IPS-11a (cell line): ENCODE results near the gene NTN3.

Experiments
- H3K4me3 ChIP-seq: one replicate; pipeline ENCODE4 v1.5.1; 2013; ENCODE audit warnings: low read depth, low read length, control low read depth

The NTN3 gene

DNA sequence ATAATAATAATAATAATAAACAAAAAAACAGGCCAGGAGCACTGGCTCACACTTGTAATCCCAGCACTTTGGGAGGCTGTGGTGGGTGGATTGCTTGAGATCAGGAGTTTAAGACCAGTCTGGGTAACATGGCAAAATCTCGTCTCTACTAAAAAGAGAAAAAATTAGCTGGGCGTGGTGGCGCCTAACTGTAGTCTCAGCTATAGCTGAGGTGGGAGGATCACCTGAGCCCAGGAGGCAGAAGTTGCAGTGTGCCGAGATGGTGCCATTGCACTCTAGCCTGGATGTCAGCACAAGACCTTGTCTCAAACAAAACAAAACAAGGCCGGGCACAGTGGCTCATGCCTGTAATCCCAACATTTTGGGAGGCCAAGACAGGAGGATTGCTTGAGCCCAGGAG, 23.9 kb downstream of the NTN3 start:
- H3K4me3 ChIP-seq, result no peak overlapping the region

DNA sequence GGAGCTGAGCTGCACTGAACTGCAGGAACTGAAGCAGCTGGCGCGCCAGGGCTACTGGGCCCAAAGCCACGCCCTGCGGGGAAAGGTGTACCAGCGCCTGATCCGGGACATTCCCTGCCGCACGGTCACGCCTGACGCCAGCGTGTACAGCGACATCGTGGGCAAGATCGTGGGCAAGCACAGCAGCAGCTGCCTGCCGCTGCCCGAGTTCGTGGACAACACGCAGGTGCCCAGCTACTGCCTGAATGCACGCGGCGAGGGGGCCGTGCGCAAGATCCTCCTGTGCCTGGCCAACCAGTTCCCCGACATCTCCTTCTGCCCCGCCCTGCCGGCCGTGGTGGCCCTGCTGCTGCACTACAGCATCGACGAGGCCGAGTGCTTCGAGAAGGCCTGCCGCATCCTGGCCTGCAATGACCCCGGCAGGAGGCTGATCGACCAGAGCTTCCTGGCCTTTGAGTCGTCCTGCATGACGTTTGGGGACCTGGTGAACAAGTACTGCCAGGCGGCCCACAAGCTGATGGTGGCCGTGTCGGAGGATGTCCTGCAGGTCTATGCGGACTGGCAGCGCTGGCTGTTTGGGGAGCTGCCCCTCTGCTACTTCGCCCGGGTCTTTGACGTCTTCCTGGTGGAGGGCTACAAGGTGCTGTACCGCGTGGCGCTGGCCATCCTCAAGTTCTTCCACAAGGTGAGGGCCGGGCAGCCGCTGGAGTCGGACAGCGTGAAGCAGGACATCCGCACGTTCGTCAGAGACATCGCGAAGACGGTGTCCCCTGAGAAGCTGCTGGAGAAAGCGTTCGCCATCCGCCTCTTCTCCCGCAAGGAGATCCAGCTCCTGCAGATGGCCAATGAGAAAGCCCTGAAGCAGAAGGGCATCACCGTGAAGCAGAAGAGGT, 25.4 kb downstream of the NTN3 start:
- H3K4me3 ChIP-seq, result no peak overlapping the region

DNA sequence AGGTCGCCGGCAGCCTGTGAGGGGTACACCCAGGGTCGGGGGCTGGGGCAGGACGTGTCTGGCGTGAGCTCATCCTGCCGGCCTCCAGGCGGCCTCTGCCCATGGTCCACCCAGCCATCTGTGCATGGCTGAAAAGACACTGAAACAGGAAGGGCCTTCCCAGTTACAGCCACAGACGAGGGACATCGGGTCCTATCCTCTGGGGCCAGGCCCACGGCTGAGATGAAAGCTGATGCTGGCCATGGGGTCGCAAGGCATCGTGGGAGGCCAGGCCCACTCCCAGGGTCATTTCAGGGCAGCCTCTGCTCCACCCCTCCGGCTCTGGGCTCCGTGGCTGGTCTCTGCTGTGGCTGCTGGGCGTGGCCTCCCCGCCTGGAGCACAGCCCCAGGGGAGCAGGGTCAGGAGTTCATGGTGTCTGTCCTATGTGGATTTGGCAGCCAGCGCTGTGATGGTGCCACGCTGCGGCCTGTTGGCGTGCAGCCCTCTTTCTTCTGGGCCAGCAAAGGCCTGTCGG, 26.1 kb downstream of the NTN3 start:
- no peak overlapping the region for H3K4me3 ChIP-seq

DNA sequence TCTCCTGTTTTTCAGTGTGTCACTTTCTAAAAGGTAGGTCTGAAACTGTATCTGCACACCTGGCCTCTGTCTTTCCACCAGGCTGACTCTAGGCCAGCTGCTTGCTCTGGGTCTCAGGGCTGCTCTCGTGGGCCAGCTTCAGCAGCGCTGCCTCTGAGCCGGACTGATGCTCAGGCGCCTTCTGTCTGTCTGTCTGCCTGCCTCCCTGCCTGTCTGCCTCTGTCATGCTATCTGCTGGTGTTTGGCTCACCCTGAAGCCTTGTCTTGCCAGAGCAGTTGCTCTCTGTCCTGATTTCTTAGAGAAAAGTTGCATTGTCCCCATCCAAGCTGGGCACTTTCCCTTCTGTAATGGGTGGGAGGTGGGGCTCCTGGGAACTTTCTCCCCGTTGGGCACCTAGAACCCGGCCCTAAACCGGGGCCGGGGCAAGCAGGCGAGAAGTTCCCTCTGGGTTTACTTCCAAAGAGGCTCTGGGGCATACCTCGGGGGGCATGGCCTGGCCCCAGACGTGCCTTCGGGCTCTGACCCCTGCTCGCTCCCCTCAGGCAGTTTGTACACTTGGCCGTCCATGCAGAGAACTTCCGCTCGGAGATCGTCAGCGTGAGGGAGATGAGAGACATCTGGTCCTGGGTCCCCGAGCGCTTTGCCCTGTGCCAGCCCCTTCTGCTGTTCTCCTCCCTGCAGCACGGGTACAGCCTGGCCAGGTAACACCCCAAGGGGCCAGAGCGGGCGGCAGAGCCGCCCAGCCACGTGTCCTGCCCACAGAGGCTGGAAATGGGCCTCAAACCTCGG, 26.8 kb downstream of the NTN3 start:
- no peak overlapping the region for H3K4me3 ChIP-seq

DNA sequence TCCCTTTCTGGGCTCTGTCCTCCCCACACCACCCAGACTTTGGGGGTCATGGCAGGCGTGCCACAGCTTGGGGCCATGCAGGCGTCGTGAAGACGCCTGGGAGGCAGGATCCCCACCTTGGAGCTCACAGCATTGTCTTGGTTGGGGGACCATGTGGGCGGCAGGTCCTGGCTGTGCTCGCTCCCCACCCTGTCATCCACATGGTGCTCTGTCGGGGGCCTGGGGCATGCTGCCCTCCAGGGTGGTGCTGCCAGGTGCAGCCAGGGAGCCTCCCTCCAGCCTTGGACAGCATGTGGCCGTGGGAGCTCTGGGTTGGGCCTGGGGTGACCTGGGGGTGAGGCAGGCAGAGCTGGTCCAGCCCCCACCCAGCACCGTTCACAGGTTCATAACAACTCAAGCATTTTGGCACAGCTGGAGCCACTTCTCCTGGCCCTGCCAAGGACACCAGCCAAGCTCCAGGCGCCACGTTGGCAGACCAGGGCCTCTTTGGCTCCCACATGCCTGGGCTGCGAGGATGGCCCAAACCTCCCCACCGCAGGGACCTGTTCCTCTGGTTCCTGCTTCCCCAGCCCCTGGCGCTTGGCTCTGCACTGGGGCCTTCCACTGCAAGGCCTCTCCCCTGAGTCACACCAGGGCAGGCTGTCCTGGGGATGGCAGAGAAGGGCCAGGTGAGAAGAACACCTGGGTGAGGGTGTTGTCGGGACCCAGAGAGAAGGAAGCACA, 27.6 kb downstream of the NTN3 start:
- H3K4me3 ChIP-seq, result no peak overlapping the region

DNA sequence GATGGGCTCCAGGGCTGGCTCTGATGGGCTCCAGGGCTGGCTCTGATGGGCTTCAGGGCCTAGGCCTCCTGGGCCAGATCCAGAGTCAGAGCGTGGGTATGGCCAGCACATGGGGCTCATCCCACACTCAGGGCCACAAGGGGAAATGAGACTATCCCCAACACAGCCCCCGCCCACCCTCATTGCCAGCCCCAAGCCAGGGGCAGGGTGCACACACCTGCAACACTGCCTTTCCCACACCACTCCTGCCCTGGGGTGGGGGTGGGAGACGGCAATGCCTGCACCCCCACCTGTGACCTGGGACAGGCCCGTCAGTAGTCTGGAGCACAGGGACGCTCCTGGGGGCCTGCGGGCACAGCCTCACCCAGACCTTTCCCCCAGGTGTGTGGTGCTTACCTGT, 28.4 kb downstream of the NTN3 start:
- no peak overlapping the region for H3K4me3 ChIP-seq

DNA sequence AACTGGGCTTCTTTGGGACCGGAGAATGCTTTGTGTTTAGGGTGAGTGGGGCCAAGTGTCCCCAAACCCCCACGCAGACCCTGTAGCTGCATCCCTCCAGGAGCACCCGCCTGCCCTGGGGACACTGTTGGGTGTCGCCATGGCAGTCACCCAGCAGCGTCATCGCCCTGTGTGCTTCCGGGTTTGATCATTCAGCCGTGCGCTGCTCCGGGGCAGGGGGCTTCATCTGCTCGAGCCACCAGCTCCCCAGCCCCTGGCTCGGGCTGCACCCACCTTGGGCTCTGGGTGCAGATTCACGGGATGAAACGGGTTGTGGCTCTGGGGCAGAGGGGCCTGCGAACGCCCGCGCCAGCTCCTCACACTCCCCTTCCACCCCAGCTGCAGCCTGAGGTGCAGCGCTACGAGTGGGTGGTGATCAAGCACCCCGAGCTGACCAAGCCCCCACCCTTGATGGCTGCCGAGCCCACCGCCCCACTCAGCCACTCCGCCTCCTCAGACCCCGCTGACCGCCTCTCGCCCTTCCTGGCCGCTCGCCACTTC, 28.9 kb downstream of the NTN3 start:
- H3K4me3 ChIP-seq, result no peak overlapping the region

DNA sequence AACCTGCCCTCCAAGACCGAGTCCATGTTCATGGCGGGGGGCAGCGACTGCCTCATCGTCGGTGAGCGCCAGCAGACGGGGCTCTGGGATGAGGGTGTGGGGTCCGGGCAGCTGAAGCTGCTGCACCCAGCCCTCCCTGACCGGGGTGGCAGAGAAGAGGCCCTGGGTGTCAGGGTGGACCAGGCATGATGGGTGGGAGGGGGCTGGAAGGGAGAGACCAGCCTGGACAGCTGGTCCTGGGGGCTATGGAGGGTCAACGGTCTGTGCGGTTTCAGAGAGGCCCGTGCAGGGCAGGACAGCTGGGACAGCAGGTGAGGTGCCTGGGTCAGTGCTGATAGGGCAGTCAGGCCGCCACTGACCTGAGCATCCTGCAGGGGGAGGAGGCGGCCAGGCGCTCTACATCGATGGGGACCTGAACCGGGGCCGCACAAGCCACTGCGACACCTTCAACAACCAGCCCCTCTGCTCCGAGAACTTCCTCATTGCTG, 29.4 kb downstream of the NTN3 start:
- H3K4me3 ChIP-seq, result no peak overlapping the region

DNA sequence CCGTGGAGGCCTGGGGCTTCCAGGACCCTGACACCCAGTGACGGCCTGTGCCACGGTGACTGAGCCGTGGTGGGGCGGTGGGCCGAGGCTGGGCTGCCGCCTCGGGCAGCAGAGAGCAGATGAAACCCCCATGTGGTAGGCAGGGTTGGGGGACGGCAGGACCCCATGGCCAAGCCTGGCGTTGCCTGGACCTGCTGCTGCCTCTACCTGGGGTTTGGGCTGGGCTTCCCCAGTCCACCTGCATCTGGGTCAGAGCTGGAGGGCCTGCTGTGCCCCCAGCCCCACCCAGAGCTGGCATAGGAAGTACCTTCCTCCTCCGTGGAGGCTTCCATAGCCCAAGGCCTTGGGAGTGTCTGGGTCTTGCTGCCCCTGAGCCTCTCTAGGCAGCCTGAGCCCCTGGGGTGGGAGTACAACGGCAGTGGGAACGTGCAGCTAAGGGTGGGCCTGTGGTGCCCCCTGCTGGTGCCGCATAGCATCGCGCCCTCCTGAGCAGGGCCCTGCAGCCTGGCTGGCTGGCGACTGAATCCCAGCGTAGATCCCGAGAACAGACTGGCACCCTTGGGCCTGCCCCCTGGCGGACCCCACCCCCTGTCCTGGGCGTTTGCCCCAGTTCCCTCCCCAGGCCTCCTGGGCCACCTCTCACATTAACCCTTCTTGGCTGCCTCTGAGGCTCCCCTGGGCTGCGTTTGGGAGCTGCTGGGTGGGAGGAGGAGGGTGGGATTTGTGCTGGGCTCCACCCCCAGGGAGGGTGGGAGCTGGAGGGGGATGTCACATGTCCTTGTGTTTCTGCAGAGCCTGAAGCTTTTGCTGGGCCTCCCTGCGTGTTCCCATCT, 30.0 kb downstream of the NTN3 start:
- H3K4me3 ChIP-seq, result no peak overlapping the region

DNA sequence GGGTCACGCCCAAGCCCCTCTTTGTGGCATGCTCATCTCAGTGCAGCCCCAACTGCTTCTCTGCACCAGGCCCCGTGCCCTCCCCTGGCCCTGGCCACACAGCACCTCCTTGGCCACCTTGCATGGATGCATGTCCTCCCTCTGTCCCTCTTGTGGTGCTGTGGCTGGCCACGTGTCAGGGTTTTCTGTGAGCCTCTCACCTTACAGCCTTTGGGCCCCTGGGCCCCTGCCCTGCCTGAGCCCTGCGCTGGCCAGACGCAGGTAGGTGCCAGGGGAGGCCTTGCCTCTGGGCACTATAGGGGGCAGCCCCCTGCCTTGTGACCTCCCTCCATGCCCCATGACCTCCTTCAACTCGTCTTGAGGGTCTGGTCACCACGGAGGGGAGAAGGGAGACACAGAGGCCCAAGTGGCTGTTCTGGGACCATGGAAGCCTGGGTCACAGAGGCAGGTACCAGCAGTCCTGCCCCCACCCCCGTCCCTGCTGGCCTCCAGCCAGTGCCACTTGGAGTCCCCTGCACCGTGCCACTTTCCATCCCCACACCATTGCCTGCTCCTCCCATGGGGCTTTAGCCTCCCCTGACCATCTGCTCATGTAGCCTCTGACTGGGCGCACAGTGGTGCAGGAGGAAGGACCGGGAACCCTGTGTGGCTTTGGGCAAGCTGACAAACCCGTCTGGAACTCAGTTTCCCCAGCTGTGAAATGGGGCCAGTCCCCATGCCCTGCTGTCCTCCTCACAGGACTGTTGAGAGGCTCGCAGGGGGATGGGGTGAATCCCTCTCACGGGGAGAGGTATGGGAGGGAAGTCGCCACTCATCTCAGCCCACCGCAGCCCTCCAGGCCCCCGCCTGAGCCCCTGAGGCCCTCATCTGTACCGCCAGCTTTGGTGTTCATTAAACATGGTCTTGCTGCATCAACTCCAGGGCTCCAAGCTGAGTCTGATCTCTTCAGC, 31.1 kb downstream of the NTN3 start:
- no peak overlapping the region for H3K4me3 ChIP-seq

DNA sequence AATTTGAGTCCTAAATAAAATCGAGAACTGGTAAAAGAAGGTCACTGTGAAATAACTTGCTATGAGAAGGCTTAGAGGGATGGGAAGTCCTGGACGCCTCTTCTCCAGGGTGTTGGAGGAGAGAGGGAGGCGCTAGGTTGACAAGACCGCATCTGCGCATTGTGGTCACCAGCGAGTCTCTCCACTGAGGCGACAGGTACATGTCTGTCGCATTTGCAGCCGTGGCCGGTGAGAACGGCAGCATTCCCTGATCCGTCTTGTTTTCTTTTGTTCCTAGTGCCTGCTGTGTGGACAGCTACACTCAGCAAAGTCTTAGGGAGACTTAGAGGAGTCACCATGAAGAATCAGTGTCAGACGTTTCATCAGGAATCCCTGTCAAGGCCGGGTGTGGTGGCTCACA, 34.6 kb downstream of the NTN3 start:
- H3K4me3 ChIP-seq, result no peak overlapping the region

DNA sequence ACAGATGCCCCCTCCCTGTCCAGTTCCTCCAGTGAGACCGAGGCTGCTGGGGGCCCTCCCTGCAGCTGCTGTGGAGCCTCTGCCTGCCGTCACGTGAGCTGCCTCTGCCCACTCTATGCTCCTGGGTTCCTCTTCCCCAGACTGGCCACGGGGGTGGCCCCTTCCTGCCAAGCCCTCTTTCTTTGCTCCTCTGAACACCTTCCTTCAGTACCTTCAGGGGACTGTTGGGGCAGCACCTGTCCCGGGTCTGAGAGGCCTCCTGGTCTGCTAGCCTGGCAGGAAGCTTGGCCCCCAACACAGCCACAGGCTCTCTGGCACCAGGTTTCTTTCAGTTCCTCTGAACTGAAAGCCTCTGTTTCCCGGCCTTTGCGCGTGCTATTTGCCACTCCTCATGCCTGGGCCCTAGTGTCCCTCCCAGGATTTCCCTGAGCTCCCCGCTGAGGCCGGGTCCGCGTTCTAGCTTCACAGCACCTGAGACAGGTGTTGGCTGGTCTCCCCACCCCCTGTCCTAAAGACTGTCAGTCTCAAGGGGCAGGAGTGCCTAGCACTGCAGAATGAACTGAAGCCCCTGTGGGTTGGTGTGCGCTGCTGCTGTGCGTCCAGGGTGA, 36.1 kb downstream of the NTN3 start:
- no peak overlapping the region for H3K4me3 ChIP-seq

DNA sequence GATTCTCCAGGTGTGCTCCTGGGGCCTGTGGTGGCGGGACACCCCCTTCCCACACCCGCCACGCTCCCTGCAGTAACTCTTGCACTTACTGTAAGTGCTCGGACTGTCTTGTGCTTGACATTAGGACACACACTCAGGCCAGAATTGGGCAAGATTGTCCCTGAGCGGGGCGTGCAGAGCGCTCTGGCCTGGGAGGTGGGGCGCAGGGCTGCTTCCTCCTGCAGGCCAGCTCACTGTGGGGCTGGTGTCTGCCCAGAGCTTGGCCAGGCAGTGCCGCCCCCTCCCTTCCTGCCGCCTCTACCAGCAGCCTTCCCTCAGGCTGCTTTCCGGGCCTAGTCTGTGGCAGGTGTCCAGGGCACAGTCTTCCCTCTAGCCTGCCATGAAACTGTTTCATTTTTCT, 36.6 kb downstream of the NTN3 start:
- no peak overlapping the region for H3K4me3 ChIP-seq

DNA sequence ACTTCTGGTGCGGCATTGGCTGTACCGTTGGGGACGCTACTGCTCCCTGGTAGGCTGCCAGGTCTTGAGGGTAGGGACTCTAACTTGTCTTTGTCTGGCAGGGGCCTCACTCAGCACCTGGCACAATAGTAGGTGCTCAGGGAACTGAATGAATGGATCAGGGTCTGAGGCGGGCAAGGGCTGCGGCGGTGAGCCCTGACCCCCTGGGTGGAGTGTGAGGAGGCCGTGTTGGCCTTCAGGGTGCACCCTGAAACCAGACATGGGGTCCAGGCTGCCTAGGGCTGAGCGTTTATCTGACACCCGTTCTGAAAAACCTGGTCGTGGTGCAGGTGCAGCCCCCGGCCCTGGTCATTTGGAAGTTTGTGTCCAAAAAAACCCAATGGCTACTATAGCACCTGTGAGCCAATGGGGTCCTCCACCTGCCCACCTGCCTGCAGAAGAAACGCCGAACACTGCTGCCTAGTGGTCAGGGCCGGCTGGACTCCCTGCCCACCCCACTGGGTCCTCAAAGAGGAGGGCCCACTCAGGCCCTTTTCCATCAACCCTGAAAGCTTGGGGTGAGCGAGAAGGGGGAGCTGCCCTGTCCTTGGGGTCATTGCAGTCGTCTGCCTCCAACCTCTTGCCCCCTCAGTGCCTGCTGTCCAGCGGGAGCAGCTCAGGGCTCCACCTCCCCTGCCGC, 37.8 kb downstream of the NTN3 start:
- H3K4me3 ChIP-seq, result no peak overlapping the region

DNA sequence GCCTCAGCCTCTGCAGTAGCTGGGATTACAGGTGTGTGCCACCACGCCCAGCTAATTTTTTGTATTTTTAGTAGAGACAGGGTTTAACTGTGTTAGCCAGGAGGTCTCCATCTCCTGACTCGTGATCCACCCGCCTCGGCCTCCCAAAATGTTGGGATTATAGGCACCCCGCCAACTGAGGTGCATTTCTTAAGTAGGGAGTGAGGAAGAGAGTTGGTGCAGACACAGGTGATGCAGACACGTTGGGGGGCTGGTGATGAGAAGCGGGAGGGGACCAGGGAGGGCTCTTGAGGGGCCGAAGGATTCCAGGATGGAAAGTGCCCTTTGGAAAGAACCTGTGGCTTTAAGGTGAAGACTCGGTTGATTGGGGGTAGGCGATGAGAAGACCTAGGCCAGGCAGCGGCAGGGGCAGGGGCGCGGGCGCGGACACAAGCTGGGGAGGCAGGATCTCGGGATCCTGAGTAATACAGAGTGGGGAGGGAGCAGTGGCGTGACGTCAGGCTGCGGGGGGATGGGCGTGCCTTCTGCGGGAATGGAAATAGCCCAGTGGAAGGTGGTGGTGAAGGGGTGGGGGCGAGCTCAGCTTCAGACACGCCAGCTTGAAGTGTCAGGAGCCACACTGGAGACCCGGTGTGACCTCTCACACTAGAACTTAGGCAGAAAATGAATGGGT, 40.2 kb downstream of the NTN3 start:
- H3K4me3 ChIP-seq, result no peak overlapping the region

DNA sequence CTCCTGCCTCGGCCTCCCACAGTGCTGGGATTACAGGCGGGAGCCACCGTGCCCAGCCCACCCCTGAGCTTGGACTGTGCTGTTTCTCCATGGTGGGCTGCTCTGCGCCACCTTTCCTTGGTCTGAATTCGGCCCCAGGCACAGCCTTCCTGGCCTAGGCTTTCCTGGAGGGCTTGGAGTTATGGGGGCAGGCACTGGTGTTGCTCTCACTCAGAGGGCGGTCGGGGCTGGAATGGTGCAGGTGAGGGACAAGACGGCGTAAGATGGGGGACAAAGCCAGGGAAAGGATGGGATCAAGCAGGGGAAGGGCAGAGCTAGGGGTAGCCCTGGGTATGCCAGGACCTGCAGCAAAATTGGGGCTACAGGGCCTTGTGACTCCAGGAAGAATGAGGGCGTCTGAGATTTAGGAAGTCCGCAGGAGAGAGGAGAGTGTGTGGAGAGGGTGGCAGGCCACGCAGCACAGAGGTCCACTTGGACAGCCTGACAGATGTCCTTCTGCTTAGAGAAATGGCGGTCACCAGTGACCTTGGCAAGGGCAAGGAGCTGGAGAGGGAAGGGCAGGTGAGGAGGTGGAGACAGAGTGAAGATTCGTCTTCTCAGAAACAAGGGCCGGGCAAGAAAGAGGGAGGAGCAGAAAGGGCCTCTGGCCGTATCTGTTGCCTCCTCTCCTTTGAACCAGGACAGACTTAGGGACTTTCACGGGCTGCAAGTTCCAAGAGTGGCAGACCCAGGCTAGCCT, 41.1 kb downstream of the NTN3 start:
- no peak overlapping the region for H3K4me3 ChIP-seq
